RWPE1 (cell line): ENCODE data around the gene TENM4.

Source experiments
- CTCF ChIA-PET: fragments of 350-600 bp; sonication (Branson Sonifier 250); formaldehyde crosslinking; extraction: SDS; loops from one replicate; lab custom pipeline; 2021; lab: Yijun Ruan, JAX
- POLR2A ChIA-PET: fragments of 400-600 bp; formaldehyde crosslinking; extraction: SDS; loops from one replicate; lab custom pipeline; 2020; ENCODE audit warnings: antibody characterized with exemption; ENCODE audit not compliant: low non-redundant PET; lab: Yijun Ruan, JAX
- DNase-seq: peaks from one replicate; pipeline ENCODE4 v3.0.0; 2012; ENCODE audit warnings: low spot score
- H3K27ac ChIP-seq: fragments of 450-650 bp; 2 replicates; pipeline ENCODE4 v1.5.1; 2017
- CTCF ChIP-seq: fragments of 450-650 bp; conservative IDR thresholded peaks from 2 replicates; pipeline ENCODE4 v1.5.1; 2017; ENCODE audit warnings: low read depth, mild to moderate bottlenecking

The TENM4 gene

GRCh38 chr11:78929906-78930220 lies 511.0 kb downstream of the TENM4 start:
- H3K27ac ChIP-seq: no peak overlapping the region
- CTCF ChIA-PET: interaction anchor here (0.6 kb wide), 1 partner anchor 19 kb away, joined by 3 read pairs; no protein-coding TSS in a partner anchor
- TF ChIP-seq CTCF: no peak
- POLR2A ChIA-PET: no interaction called here
- DNase-seq: no peak

GRCh38 chr11:78929207-78929905 lies 511.5 kb downstream of the TENM4 start:
- ChIA-PET CTCF (interaction anchor here (0.6 kb wide), 1 partner anchor 19 kb away, joined by 3 read pairs; no protein-coding TSS in a partner anchor), POLR2A (no interaction called here)
- H3K27ac ChIP-seq: no peak overlapping the region
- no peak for DNase-seq
- TF ChIP-seq CTCF: no peak

GRCh38 chr11:78927511-78927910 lies 513.3 kb downstream of the TENM4 start:
- no peak for DNase-seq
- ChIA-PET POLR2A (no interaction called here), CTCF (no interaction called here)
- TF ChIP-seq CTCF: no peak
- H3K27ac ChIP-seq: no peak overlapping the region

GRCh38 chr11:78926633-78927338 lies 514.0 kb downstream of the TENM4 start:
- POLR2A ChIA-PET: no interaction called here
- CTCF ChIA-PET: no interaction called here

GRCh38 chr11:78925387-78925786 lies 515.4 kb downstream of the TENM4 start:
- ChIA-PET POLR2A (no interaction called here), CTCF (no interaction called here)
- DNase-seq: no peak
- H3K27ac ChIP-seq: no peak overlapping the region
- no peak for TF ChIP-seq CTCF

More at GRCh38 chr11:78926633-78927338, 514.0 kb downstream of the TENM4 start:
- no peak for DNase-seq
- no peak for TF ChIP-seq CTCF
- no peak overlapping the region for H3K27ac ChIP-seq

- no peak for DNase-seq
- TF ChIP-seq CTCF: no peak
- ChIA-PET POLR2A (no interaction called here), CTCF (no interaction called here)
- no peak overlapping the region for H3K27ac ChIP-seq
These were observed 517.8 kb downstream of the TENM4 start for GRCh38 chr11:78922859-78923625.
